ENCODE data around the gene GPA33. TPM values are rescaled to one million over a fixed set of nuclear protein-coding genes. Genes with fewer than 3 reads are reported as not detected.

Gene GPA33
- total RNA-seq, 1 experiment from 2014 or later = not detected

GRCh38 chr1:167082511-167083027 is 7.6 kb downstream of the GPA33 start:
- Histone ChIP-seq H2BK5ac (ENCODE audit: insufficient read length, low read length) (no peak overlapping the region), H3K9ac (ENCODE audit: extremely low read depth, insufficient read length, low read length) (no peak overlapping the region), H3K27ac (ENCODE audit: insufficient read length, low read depth, low read length) (no peak overlapping the region), H4K20me1 (ENCODE audit: control insufficient read depth, insufficient read depth, insufficient read length) (no peaks in the 10 kb centered on the region), H3K18ac (ENCODE audit: insufficient read length, low read depth, low read length) (no peak overlapping the region), H2AFZ (ENCODE audit: low read length) (no peak overlapping the region), H3K14ac (ENCODE audit: insufficient read depth, low read length) (no peak overlapping the region), H3K79me2 (ENCODE audit: insufficient read depth, low read length) (no peaks in the 10 kb centered on the region), H4K91ac (ENCODE audit: insufficient read length, low read depth, low read length) (no peak overlapping the region), H3K4me2 (ENCODE audit: insufficient read depth, insufficient read length, low read length) (no peak overlapping the region), H2BK120ac (ENCODE audit: low read depth, low read length, poor library complexity, severe bottlenecking) (no peak overlapping the region), H3K23me2 (ENCODE audit: insufficient read length, low read depth, low read length, poor library complexity, severe bottlenecking) (no peaks in the 10 kb centered on the region), H3K4ac (ENCODE audit: low read depth, low read length) (no peak overlapping the region), H4K8ac (replicated peaks; ENCODE audit: insufficient read length, low read depth, low read length) (no peak overlapping the region), H3K27me3 (ENCODE audit: insufficient read depth, low read length) (no peaks in the 10 kb centered on the region), H4K5ac (ENCODE audit: insufficient read length, low read depth, low read length) (no peak overlapping the region), H3K4me1 (ENCODE audit: insufficient read depth, low read length) (no peaks in the 10 kb centered on the region), H3K56ac (ENCODE audit: insufficient read length, low read depth, low read length) (no peak overlapping the region), H2AK5ac (ENCODE audit: insufficient read length, low read length) (no peak overlapping the region), H3K23ac (ENCODE audit: insufficient read length, low read depth, low read length) (no peak overlapping the region), H3K79me1 (ENCODE audit: insufficient read depth, low read depth, low read length, poor library complexity, severe bottlenecking) (no peaks in the 10 kb centered on the region), H3T11ph (ENCODE audit: low read length) (no peak overlapping the region), H2BK15ac (ENCODE audit: low read depth, low read length) (no peak overlapping the region), H2BK20ac (ENCODE audit: low read depth, low read length, poor library complexity, severe bottlenecking) (no peak overlapping the region), H3K9me3 (ENCODE audit: control insufficient read depth, low read depth, low read length) (no peaks in the 10 kb centered on the region), H2BK12ac (ENCODE audit: insufficient read length, low read depth, low read length) (no peak overlapping the region)
- no peaks in the 10 kb centered on the region; a peak in 1 of 5 replicates for H3K9me3 Mint-ChIP-seq
- H3K27me3 Mint-ChIP-seq (ENCODE audit: low read depth) = peaks cover 9% of the 10 kb centered on the region
- peaks cover 4 to 16% of the 10 kb centered on the region in 2 experiments for H3K4me1 Mint-ChIP-seq
- H3K36me3 Mint-ChIP-seq (ENCODE audit: insufficient read depth in 1 of 3, low read depth in 3 of 3) = no peaks in the 10 kb centered on the region
- no peak overlapping the region for H3K4me3 Mint-ChIP-seq
- no CpG with 5 or more reads among the region's 11 CpGs for WGBS (ENCODE audit: extremely low coverage, insufficient read length, low lambda C conversion rate)
- no peak for TF ChIP-seq CTCF (conservative IDR thresholded peaks at IDR 0.05)
- DNase-seq = no peak
- no peak overlapping the region; a peak in 1 of 7 replicates for H3K27ac Mint-ChIP-seq
